ENCODE results near the gene TAOK1. TPM values are rescaled to one million over a fixed set of nuclear protein-coding genes. Genes with fewer than 3 reads are reported as not detected.

The TAOK1 gene
- total RNA-seq, 1 donor = 70.4 TPM

GRCh38 chr17:29363716-29364115 lies 26.4 kb upstream of the TAOK1 start:
- no peak for TF ChIP-seq CTCF (IDR thresholded peaks at IDR 0.05; ENCODE audit: insufficient read depth, low read depth, low read length)
- no peak overlapping the region for H3K4me3 ChIP-seq (ENCODE audit: low read depth, low read length)
- no peak for DNase-seq (ENCODE audit: low read depth)

GRCh38 chr17:29364691-29365090 lies 25.5 kb upstream of the TAOK1 start:
- TF ChIP-seq CTCF (IDR thresholded peaks at IDR 0.05; ENCODE audit: insufficient read depth, low read depth, low read length) = no peak
- no peak for DNase-seq (ENCODE audit: low read depth)
- no peak overlapping the region for H3K4me3 ChIP-seq (ENCODE audit: low read depth, low read length)

- no peak for TF ChIP-seq CTCF (IDR thresholded peaks at IDR 0.05; ENCODE audit: insufficient read depth, low read depth, low read length)
- H3K4me3 ChIP-seq (ENCODE audit: low read depth, low read length) = no peak overlapping the region
- no peak for DNase-seq (ENCODE audit: low read depth)
Measured at GRCh38 chr17:29368161-29368560, 22.0 kb upstream of the TAOK1 start.

- no peak for DNase-seq (ENCODE audit: low read depth)
- H3K4me3 ChIP-seq (ENCODE audit: low read depth, low read length) = no peak overlapping the region
- no peak for TF ChIP-seq CTCF (IDR thresholded peaks at IDR 0.05; ENCODE audit: insufficient read depth, low read depth, low read length)
Measured at GRCh38 chr17:29368926-29369325, 21.2 kb upstream of the TAOK1 start.

GRCh38 chr17:29369831-29370735 lies 20.1 kb upstream of the TAOK1 start:
- peak; percentile 89 for DNase-seq (ENCODE audit: low read depth)
- TF ChIP-seq CTCF (IDR thresholded peaks at IDR 0.05; ENCODE audit: insufficient read depth, low read depth, low read length) = peak; percentile 60

GRCh38 chr17:29376667-29377270 lies 13.4 kb upstream of the TAOK1 start:
- no peak for TF ChIP-seq CTCF (IDR thresholded peaks at IDR 0.05; ENCODE audit: insufficient read depth, low read depth, low read length)
- H3K4me3 ChIP-seq (ENCODE audit: low read depth, low read length) = peak overlapping the region; percentile 36

More at GRCh38 chr17:29369831-29370735, 20.1 kb upstream of the TAOK1 start:
- H3K4me3 ChIP-seq (ENCODE audit: low read depth, low read length) = peak overlapping the region; percentile 37

More at GRCh38 chr17:29376667-29377270, 13.4 kb upstream of the TAOK1 start:
- peak; percentile 92 for DNase-seq (ENCODE audit: low read depth)

Data from fibroblast of villous mesenchyme (primary cell).